IMR-90 (cell line): ENCODE results near the gene SUSD6.

Experiments used
- FOS ChIP-seq: fragments of 150-350 bp; IDR thresholded peaks from 2 replicates; pipeline ENCODE4 v1.6.1; 2016; ENCODE audit warnings: low read depth, low read length
- POLR2A ChIP-seq: IDR thresholded peaks from 2 replicates; pipeline ENCODE4 v1.6.1; 2012; ENCODE audit warnings: mild to moderate bottlenecking, low read depth, low read length
- SMC3 ChIP-seq: fragments of 150-350 bp; IDR thresholded peaks from 2 replicates; pipeline ENCODE4 v1.6.1; 2016; ENCODE audit warnings: low read depth, mild to moderate bottlenecking, antibody characterized with exemption, low read length, moderate library complexity
- TF ChIP-seq, protein P1 (sequence below): conservative IDR thresholded peaks from 2 replicates; pipeline ENCODE4 v1.5.1; 2012; ENCODE audit warnings: mild to moderate bottlenecking, low read depth, low read length, improper control_type of control experiment

DNA sequence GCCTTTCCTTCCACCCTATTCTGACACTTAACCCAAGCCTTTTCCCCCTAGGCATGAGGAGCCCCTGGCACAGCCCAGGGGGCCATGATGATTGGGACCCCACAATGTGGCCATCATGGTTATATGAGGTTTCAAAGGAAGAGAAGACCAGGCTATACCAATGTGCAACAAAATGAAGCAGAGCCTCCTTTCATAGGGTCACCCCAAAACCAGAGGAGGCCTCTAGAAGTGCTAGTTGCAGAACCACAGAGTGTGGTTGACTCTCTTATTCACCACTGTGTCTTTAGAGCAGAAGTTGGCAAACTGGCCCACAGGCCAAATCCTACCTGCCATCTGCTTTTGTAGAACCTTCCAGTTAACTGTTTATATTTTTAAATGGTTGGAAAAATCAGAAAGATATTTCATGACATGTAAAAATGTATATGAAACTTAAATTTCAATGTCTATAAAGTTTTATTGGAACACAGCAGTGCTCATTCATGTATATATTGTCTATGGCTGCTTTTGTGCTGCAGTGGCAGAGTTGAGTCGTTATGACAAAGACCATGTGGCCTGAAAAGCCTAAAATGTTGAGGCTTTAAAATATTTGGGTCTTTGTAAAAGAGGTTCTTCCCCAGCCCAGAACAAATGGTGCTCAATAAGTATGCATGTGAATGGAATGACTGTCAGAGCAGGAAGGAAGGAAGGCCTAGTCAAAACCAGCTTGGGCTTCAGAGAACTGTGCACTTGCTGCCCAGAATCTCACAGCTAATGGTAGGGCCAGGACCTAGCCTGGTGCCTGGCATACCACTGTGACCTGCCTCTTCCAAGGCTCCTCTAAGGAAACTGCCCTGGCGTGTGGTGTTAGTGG is 49.2 kb downstream of the SUSD6 start:
- TF ChIP-seq, protein P1, sequence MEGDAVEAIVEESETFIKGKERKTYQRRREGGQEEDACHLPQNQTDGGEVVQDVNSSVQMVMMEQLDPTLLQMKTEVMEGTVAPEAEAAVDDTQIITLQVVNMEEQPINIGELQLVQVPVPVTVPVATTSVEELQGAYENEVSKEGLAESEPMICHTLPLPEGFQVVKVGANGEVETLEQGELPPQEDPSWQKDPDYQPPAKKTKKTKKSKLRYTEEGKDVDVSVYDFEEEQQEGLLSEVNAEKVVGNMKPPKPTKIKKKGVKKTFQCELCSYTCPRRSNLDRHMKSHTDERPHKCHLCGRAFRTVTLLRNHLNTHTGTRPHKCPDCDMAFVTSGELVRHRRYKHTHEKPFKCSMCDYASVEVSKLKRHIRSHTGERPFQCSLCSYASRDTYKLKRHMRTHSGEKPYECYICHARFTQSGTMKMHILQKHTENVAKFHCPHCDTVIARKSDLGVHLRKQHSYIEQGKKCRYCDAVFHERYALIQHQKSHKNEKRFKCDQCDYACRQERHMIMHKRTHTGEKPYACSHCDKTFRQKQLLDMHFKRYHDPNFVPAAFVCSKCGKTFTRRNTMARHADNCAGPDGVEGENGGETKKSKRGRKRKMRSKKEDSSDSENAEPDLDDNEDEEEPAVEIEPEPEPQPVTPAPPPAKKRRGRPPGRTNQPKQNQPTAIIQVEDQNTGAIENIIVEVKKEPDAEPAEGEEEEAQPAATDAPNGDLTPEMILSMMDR: no peak
- no peak for TF ChIP-seq FOS
- TF ChIP-seq SMC3: no peak
- TF ChIP-seq POLR2A: no peak
